ENCODE results near the gene UBE2C.
"Not testable (repeated sequence)": the region's sequence is repeated elsewhere in the genome, so short reads cannot be mapped to it uniquely, and the experiment has no call there.

The UBE2C gene

GRCh38 chr20:45797955-45798354, 14.5 kb upstream of the UBE2C start:
- DNase-seq (ENCODE audit: low read depth in 2 of 2), result not testable (repeated sequence)

GRCh38 chr20:45798935-45799642, 13.4 kb upstream of the UBE2C start:
- peak in 1 of 2 donors; percentile 42 for DNase-seq (ENCODE audit: low read depth in 2 of 2)

- DNase-seq (ENCODE audit: low read depth in 2 of 2), result no peak
These were observed 10.6 kb upstream of the UBE2C start for GRCh38 chr20:45801851-45802250.

GRCh38 chr20:45810191-45810970, 2.1 kb upstream of the UBE2C start:
- no peak for DNase-seq (ENCODE audit: low read depth in 2 of 2)

GRCh38 chr20:45813006-45813340, 529 bp downstream of the UBE2C start:
- no peak for DNase-seq (ENCODE audit: low read depth in 2 of 2)

- DNase-seq (ENCODE audit: low read depth in 2 of 2), result no peak
These were observed 1.0 kb downstream of the UBE2C start for GRCh38 chr20:45813489-45813888.

- DNase-seq (ENCODE audit: low read depth in 2 of 2), result no peak
These were observed 1.9 kb downstream of the UBE2C start for GRCh38 chr20:45814314-45814713.

GRCh38 chr20:45816951-45817350, 4.5 kb downstream of the UBE2C start:
- no peak for DNase-seq (ENCODE audit: low read depth in 2 of 2)

GRCh38 chr20:45817376-45818194, 5.1 kb downstream of the UBE2C start:
- no peak for DNase-seq (ENCODE audit: low read depth in 2 of 2)

- no peak for DNase-seq (ENCODE audit: low read depth in 2 of 2)
These were observed 5.8 kb downstream of the UBE2C start for GRCh38 chr20:45818239-45818638.

GRCh38 chr20:45819466-45819865, 7.0 kb downstream of the UBE2C start:
- DNase-seq (ENCODE audit: low read depth in 2 of 2), result no peak

GRCh38 chr20:45821947-45822346, 9.5 kb downstream of the UBE2C start:
- DNase-seq (ENCODE audit: low read depth in 2 of 2), result no peak

- DNase-seq (ENCODE audit: low read depth in 2 of 2), result no peak
These were observed 10.4 kb downstream of the UBE2C start for GRCh38 chr20:45822857-45823256.

- peak in 1 of 2 donors; percentile 26 for DNase-seq (ENCODE audit: low read depth in 2 of 2)
These were observed 11.7 kb downstream of the UBE2C start for GRCh38 chr20:45823949-45824835.

- no peak for DNase-seq (ENCODE audit: low read depth in 2 of 2)
These were observed 14.1 kb downstream of the UBE2C start for GRCh38 chr20:45826381-45827019.

- DNase-seq (ENCODE audit: low read depth in 2 of 2), result no peak
These were observed 14.7 kb downstream of the UBE2C start, which contains the start of gene TNNC2 for GRCh38 chr20:45827030-45827652. Gene TNNC2 (minus strand): TSS chr20:45827312. CDS start chr20:45827248, 64 bp downstream.

GRCh38 chr20:45827712-45828111, 15.3 kb downstream of the UBE2C start:
- DNase-seq (ENCODE audit: low read depth in 2 of 2), result no peak

- no peak for DNase-seq (ENCODE audit: low read depth in 2 of 2)
These were observed 16.1 kb downstream of the UBE2C start for GRCh38 chr20:45828589-45828988.

- DNase-seq (ENCODE audit: low read depth in 2 of 2), result not testable (repeated sequence)
These were observed 17.2 kb downstream of the UBE2C start for GRCh38 chr20:45829673-45830106.

- no peak for DNase-seq (ENCODE audit: low read depth in 2 of 2)
These were observed 20.2 kb downstream of the UBE2C start for GRCh38 chr20:45832619-45833018.

Data from stimulated activated CD8-positive, alpha-beta memory T cell treated with anti-CD3 and anti-CD28 coated beads, Interleukin-2, amount 100 ng/mL, for 1 hour (primary cell).